GM10847 (cell line): ENCODE data around the gene SNX21.

Experiments
- POLR2A ChIP-seq: IDR thresholded peaks from 2 replicates; pipeline ENCODE4 v1.6.1; 2011; ENCODE audit not compliant: insufficient read length; ENCODE audit errors: extremely low read depth

SNX21 gene

GRCh38 chr20:45861221-45862075 lies 27.8 kb downstream of the SNX21 start:
- no peak for TF ChIP-seq POLR2A

GRCh38 chr20:45863543-45864470 lies 30.2 kb downstream of the SNX21 start:
- no peak for TF ChIP-seq POLR2A

GRCh38 chr20:45866454-45866853 lies 32.9 kb downstream of the SNX21 start:
- no peak for TF ChIP-seq POLR2A

- no peak for TF ChIP-seq POLR2A
Measured at GRCh38 chr20:45867136-45867818, 33.7 kb downstream of the SNX21 start.

GRCh38 chr20:45867819-45868176 lies 34.2 kb downstream of the SNX21 start:
- no peak for TF ChIP-seq POLR2A

GRCh38 chr20:45872626-45873025 lies 39.0 kb downstream of the SNX21 start:
- TF ChIP-seq POLR2A, result no peak

- TF ChIP-seq POLR2A, result no peak
Measured at GRCh38 chr20:45873409-45874103, 40.0 kb downstream of the SNX21 start.

GRCh38 chr20:45874576-45874975 lies 41.0 kb downstream of the SNX21 start:
- TF ChIP-seq POLR2A, result no peak

- TF ChIP-seq POLR2A, result no peak
Measured at GRCh38 chr20:45878076-45878761, 44.6 kb downstream of the SNX21 start.

- peak; percentile 77 for TF ChIP-seq POLR2A
Measured at GRCh38 chr20:45880988-45881788, 47.6 kb downstream of the SNX21 start, which contains the start of gene ZSWIM1. ZSWIM1 (plus strand) TSS chr20:45881227; CDS start chr20:45882593, 1,366 bp downstream.

GRCh38 chr20:45882469-45883099 lies 49.0 kb downstream of the SNX21 start:
- no peak for TF ChIP-seq POLR2A

- TF ChIP-seq POLR2A, result no peak
Measured at GRCh38 chr20:45883100-45883469, 49.5 kb downstream of the SNX21 start.
